ENCODE data around the gene AUTS2. TPM values are rescaled to one million over a fixed set of nuclear protein-coding genes. Genes with fewer than 3 reads are reported as not detected.

The AUTS2 gene
- total RNA-seq, 6 donors from 2014 or later: 38.9 to 151 (median 55.8) TPM

DNA sequence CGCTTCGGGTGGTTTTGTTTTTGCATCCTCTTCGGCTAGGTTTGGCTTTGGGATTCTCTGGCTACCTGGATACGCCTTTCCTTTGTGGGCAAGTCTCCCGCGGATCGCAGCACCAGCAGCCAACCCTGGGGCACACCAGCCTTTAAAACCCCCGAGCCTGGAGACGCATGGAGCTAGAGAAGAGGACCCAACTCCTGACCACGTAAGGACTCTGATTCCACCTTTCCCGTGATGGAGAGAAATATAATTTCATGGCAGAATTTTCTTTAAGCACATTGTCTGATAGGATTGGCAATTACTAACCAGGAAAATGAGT is 998.3 kb downstream of the AUTS2 start:
- DNase-seq: no peak
- peaks cover 3 to 13% (median 7%) of the 10 kb centered on the region in 4 donors for H3K4me1 ChIP-seq
- TF ChIP-seq POLR2A (IDR thresholded peaks at IDR 0.05): no peak
- H3K9me3 ChIP-seq: no peaks in the 10 kb centered on the region
- H3K27me3 ChIP-seq: peaks cover 0 to 5% (median 0%) of the 10 kb centered on the region in 4 donors
- H3K4me3 ChIP-seq: peak overlapping the region in 2 of 4 donors; percentile 21 to 40
- no peaks in the 10 kb centered on the region for H3K36me3 ChIP-seq
- 70 to 77% methylated on average over 6 to 11 of the region's 11 CpGs for WGBS, 2 donors
- no peak for ATAC-seq (ENCODE audit: low FRiP score in 2 of 2)
- no peak overlapping the region for H3K27ac ChIP-seq

DNA sequence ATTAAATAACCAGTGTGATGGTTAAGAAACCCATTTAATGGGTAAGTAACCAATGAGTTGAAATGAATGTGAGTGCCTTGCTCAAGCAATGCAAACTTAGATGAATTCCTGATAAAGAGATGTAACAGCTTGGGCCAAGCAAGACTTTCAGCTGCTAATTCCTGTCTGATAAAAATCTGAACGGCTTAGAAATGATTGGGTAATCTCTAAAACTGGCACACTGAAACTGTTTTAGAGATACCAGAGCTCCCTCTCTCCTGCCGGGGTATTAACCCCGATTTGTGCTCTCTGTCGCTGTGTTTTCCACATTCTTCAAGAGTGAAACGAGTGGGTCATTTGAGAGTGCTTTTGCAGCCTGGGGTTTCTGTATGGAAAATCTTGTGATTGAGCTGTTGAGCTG is 998.8 kb downstream of the AUTS2 start:
- no peak for ATAC-seq (ENCODE audit: low FRiP score in 2 of 2)
- H3K36me3 ChIP-seq: no peaks in the 10 kb centered on the region
- TF ChIP-seq POLR2AphosphoS5 (IDR thresholded peaks at IDR 0.05): no peak
- TF ChIP-seq EP300 (IDR thresholded peaks at IDR 0.05): no peak
- no peak for TF ChIP-seq POLR2A (IDR thresholded peaks at IDR 0.05)
- no peak for TF ChIP-seq CTCF (IDR thresholded peaks at IDR 0.05)
- no peak for DNase-seq
- H3K4me1 ChIP-seq: peaks cover 3 to 13% (median 7%) of the 10 kb centered on the region in 4 donors
- peaks cover 0 to 5% (median 0%) of the 10 kb centered on the region in 4 donors for H3K27me3 ChIP-seq
- H3K27ac ChIP-seq: no peak overlapping the region
- H3K9me3 ChIP-seq: no peaks in the 10 kb centered on the region
- WGBS, 2 donors: 64 to 67% methylated on average over 5 of the region's 5 CpGs
- no peak overlapping the region for H3K4me3 ChIP-seq

DNA sequence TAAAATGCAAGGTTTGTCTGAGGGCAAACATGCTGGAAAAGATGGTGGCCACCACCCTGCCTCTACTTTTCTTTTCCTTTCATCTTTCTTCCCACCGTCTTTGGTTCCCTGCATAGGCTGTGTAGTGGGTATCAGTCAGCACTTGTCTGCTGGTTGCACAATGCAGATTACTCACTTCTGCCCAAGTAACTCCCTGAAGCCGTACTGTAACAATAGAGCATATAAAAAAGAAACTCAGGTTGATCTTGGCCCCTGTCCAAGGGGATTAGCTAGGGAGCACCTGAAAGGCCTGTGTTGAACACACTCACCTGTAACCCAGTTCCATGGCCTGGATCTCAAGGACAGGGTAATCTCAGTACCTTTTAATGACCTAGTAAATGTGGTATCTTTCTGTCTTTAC is 1000.7 kb downstream of the AUTS2 start:
- H3K27ac ChIP-seq: no peak overlapping the region
- H3K9me3 ChIP-seq: no peaks in the 10 kb centered on the region
- peak in 1 of 2 donors; percentile 65 for DNase-seq
- H3K4me3 ChIP-seq: no peak overlapping the region
- peaks cover 0 to 5% (median 0%) of the 10 kb centered on the region in 4 donors for H3K27me3 ChIP-seq
- WGBS, 2 donors: 53 to 58% methylated on average over 2 of the region's 2 CpGs
- no peaks in the 10 kb centered on the region for H3K36me3 ChIP-seq
- TF ChIP-seq EP300 (IDR thresholded peaks at IDR 0.05) (no peak), POLR2AphosphoS5 (IDR thresholded peaks at IDR 0.05) (no peak), POLR2A (IDR thresholded peaks at IDR 0.05) (no peak), CTCF (IDR thresholded peaks at IDR 0.05) (no peak)
- peak in 1 of 2 donors; percentile 50 for ATAC-seq (ENCODE audit: low FRiP score in 2 of 2)
- peaks cover 3 to 13% (median 7%) of the 10 kb centered on the region in 4 donors for H3K4me1 ChIP-seq

- no peak for TF ChIP-seq EP300 (IDR thresholded peaks at IDR 0.05)
- no peak for TF ChIP-seq POLR2AphosphoS5 (IDR thresholded peaks at IDR 0.05)
- no peak for TF ChIP-seq POLR2A (IDR thresholded peaks at IDR 0.05)
- TF ChIP-seq CTCF (IDR thresholded peaks at IDR 0.05): no peak
- 71 to 76% methylated on average over 5 of the region's 5 CpGs for WGBS, 2 donors
- ATAC-seq (ENCODE audit: low FRiP score in 2 of 2) (no peak), DNase-seq (no peak)
- Histone ChIP-seq H3K4me1 (peaks cover 3 to 13% (median 7%) of the 10 kb centered on the region in 4 donors), H3K36me3 (no peaks in the 10 kb centered on the region), H3K9me3 (peaks cover 0 to 2% (median 0%) of the 10 kb centered on the region in 4 donors), H3K4me3 (no peak overlapping the region), H3K27me3 (peaks cover 0 to 5% (median 0%) of the 10 kb centered on the region in 4 donors), H3K27ac (no peak overlapping the region)
Observed at GRCh38 chr7:70599446-70600190, 1001.3 kb downstream of the AUTS2 start.

DNA sequence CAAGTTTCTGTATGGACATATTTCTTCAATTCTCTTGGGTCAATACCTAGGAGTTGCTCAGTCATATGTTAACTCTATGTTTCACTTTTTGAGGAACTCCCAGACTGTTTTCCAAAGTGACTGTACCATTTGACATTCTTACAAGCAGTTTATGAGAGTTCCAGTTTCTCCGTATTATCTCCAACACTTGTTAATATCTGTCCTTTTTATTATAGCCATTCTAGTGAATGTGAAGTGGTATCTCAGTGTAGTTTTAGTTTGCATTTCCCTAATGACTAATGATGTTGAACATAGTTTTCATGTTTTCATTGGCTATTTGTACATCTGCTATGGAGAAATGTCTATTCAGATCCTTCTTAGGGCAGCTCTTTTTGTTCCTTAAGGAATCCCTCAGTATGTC is 1002.7 kb downstream of the AUTS2 start:
- WGBS, 2 donors: 100% methylated on average over 1 of the region's 1 CpG

More for the DNA sequence above, 1002.7 kb downstream of the AUTS2 start:
- no peaks in the 10 kb centered on the region for H3K36me3 ChIP-seq
- H3K27me3 ChIP-seq: peaks cover 0 to 4% (median 0%) of the 10 kb centered on the region in 4 donors
- peaks cover 0 to 6% (median 3%) of the 10 kb centered on the region in 4 donors for H3K4me1 ChIP-seq
- DNase-seq (no peak), ATAC-seq (ENCODE audit: low FRiP score in 2 of 2) (no peak)
- no peak for TF ChIP-seq EP300 (IDR thresholded peaks at IDR 0.05)
- no peak for TF ChIP-seq CTCF (IDR thresholded peaks at IDR 0.05)
- no peak for TF ChIP-seq POLR2AphosphoS5 (IDR thresholded peaks at IDR 0.05)
- no peak for TF ChIP-seq POLR2A (IDR thresholded peaks at IDR 0.05)
- H3K9me3 ChIP-seq: peaks cover 0 to 3% (median 0%) of the 10 kb centered on the region in 4 donors
- no peak overlapping the region for H3K4me3 ChIP-seq
- H3K27ac ChIP-seq: no peak overlapping the region
